ENCODE results near the gene AKAP17A. TPM values are rescaled to one million over a fixed set of nuclear protein-coding genes. Genes with fewer than 3 reads are reported as not detected.

The AKAP17A gene, protein sequence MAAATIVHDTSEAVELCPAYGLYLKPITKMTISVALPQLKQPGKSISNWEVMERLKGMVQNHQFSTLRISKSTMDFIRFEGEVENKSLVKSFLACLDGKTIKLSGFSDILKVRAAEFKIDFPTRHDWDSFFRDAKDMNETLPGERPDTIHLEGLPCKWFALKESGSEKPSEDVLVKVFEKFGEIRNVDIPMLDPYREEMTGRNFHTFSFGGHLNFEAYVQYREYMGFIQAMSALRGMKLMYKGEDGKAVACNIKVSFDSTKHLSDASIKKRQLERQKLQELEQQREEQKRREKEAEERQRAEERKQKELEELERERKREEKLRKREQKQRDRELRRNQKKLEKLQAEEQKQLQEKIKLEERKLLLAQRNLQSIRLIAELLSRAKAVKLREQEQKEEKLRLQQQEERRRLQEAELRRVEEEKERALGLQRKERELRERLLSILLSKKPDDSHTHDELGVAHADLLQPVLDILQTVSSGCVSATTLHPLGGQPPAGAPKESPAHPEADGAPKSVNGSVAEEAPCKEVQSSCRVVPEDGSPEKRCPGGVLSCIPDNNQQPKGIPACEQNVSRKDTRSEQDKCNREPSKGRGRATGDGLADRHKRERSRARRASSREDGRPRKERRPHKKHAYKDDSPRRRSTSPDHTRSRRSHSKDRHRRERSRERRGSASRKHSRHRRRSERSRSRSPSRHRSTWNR
- total RNA-seq: 52.7 and 56.0 TPM in 2 replicates
- long read RNA-seq, partial matches to known transcripts: 1 of 2 reads
- long read RNA-seq, other reads (novel, unspliced or antisense): 1 of 2 reads

DNA sequence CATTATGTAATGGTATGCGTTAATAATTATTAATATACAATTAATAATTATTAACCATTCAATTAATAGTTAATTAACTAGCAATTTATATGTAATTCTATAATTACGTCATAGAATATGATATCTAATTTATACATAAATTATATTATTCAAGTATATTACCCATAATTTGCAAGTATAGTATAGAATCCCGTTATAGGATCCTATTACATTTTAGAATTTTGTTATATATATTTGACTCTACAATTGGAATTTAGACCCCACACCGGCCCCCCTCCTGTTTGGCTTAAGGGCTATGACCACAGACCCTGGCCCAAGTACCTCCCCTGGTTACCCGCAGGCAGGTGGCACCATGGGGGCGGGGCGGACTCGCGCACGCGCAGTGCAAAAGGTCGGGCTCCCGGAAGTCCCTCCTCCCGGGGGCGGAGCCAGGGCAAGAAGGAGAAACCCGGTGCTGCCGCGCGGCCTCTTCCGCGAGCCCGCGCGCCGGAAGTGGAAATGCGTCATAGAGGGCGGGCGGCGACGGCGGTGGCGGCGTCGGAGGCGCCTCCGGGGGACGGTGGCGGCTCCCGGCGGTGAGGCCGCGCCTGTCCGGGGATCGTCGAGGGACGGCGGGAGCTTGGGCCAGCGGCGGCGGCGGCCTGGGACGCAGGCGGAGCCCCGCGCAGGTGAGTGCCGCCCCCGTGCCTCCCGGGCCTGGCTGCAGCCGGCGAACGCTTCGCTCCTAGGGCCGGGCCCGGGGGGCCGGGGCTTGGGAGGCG, at the start of gene AKAP17A:
Gene AKAP17A, plus strand, starts transcription at position 503 of the 761 bp plus-strand sequence. CDS start 1,859 bp downstream, outside the sequence.
- H3K27ac Mint-ChIP-seq: peak within 1 kb of the TSS; percentile 97
- no peaks in the 10 kb centered on the region for H3K27me3 Mint-ChIP-seq
- DNase-seq (ENCODE audit: low spot score, unreplicated experiment): peak; percentile 99
- TF ChIP-seq, protein P1, sequence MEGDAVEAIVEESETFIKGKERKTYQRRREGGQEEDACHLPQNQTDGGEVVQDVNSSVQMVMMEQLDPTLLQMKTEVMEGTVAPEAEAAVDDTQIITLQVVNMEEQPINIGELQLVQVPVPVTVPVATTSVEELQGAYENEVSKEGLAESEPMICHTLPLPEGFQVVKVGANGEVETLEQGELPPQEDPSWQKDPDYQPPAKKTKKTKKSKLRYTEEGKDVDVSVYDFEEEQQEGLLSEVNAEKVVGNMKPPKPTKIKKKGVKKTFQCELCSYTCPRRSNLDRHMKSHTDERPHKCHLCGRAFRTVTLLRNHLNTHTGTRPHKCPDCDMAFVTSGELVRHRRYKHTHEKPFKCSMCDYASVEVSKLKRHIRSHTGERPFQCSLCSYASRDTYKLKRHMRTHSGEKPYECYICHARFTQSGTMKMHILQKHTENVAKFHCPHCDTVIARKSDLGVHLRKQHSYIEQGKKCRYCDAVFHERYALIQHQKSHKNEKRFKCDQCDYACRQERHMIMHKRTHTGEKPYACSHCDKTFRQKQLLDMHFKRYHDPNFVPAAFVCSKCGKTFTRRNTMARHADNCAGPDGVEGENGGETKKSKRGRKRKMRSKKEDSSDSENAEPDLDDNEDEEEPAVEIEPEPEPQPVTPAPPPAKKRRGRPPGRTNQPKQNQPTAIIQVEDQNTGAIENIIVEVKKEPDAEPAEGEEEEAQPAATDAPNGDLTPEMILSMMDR (IDR thresholded peaks at IDR 0.05; ENCODE audit: unreplicated experiment): peak; percentile 14
- peaks cover 13% of the 10 kb centered on the region for H3K36me3 Mint-ChIP-seq (ENCODE audit: insufficient read depth)
- H3K4me1 Mint-ChIP-seq (ENCODE audit: low read depth): peaks cover 7% of the 10 kb centered on the region
- no peaks in the 10 kb centered on the region for H3K9me3 Mint-ChIP-seq (ENCODE audit: low read depth)
- H3K4me3 Mint-ChIP-seq (ENCODE audit: low read depth): peak within 1 kb of the TSS; percentile 93

DNA sequence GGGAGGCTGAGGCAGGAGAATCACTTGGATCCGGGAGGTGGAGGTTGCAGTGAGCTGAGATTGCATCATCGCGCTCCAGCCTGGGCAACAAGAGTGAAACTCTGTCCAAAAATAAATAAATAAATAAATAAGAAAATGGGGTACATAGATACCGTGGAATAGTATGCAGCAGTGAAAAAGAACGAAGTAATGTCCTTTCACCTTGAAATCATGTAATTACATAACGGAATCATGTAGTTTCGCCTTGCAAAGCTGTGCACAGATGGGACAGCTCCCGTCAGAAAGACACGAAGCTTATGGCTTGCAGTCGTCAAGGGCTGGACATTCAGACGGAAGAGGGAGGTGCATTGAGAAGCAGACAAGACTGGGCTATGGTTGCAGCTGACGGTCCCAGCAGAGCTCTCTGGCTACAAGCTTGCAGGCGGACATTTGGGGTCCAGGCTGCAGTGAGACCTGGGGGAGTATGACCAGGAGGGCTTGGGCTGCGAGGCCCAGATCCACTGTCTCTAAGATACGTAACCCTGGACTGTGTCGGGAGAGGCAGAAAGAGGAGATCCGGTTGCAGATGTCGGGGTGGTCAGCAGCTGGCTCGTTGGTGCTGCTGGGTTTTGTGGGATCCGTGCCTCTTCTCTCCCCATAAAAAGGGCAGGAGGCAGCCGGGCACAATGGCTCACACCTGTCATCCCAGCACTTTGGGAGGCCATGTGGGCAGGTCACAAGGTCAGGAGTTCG, 48.2 kb upstream of the AKAP17A start:
- no peaks in the 10 kb centered on the region for H3K27me3 Mint-ChIP-seq
- no peaks in the 10 kb centered on the region for H3K36me3 Mint-ChIP-seq (ENCODE audit: insufficient read depth)
- no peak overlapping the region for H3K27ac Mint-ChIP-seq
- TF ChIP-seq, protein P1 (IDR thresholded peaks at IDR 0.05; ENCODE audit: unreplicated experiment): no peak
- no peaks in the 10 kb centered on the region for H3K4me1 Mint-ChIP-seq (ENCODE audit: low read depth)
- no peaks in the 10 kb centered on the region for H3K9me3 Mint-ChIP-seq (ENCODE audit: low read depth)
- no peak for DNase-seq (ENCODE audit: low spot score, unreplicated experiment)
- no peak overlapping the region for H3K4me3 Mint-ChIP-seq (ENCODE audit: low read depth)

DNA sequence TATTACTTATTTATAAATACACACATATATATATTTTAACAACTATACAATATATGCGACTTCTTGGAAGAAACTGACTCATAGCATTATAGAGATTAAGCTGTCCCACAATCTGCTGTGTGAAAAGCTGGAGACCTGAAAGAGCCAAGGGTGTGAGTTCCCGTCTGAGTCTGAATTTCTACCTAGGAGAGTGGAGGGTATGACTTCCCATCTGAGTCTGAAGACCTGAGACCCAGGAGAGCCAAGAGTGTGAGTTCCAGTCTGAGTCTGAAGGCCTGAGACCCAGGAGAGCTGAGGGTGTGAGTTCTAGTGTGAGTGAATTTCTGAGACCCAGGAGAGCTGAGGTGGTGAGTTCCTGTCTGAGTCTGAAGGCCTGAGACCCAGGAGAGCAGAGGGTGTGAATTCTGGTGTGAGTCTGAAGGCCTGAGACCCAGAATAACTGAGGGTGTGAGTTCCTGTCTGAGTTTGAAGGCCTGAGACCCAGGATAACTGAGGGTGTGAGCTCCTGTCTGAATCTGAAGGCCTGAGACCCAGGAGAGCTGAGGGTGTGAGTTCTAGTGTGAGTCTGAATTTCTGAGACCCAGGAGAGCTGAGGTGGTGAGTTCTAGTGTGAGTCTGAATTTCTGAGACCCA, 45.5 kb upstream of the AKAP17A start:
- H3K27me3 Mint-ChIP-seq: no peaks in the 10 kb centered on the region
- no peaks in the 10 kb centered on the region for H3K4me1 Mint-ChIP-seq (ENCODE audit: low read depth)
- no peak overlapping the region for H3K4me3 Mint-ChIP-seq (ENCODE audit: low read depth)
- TF ChIP-seq, protein P1 (IDR thresholded peaks at IDR 0.05; ENCODE audit: unreplicated experiment): no peak
- no peaks in the 10 kb centered on the region for H3K9me3 Mint-ChIP-seq (ENCODE audit: low read depth)
- H3K27ac Mint-ChIP-seq: no peak overlapping the region
- DNase-seq (ENCODE audit: low spot score, unreplicated experiment): no peak
- no peaks in the 10 kb centered on the region for H3K36me3 Mint-ChIP-seq (ENCODE audit: insufficient read depth)

DNA sequence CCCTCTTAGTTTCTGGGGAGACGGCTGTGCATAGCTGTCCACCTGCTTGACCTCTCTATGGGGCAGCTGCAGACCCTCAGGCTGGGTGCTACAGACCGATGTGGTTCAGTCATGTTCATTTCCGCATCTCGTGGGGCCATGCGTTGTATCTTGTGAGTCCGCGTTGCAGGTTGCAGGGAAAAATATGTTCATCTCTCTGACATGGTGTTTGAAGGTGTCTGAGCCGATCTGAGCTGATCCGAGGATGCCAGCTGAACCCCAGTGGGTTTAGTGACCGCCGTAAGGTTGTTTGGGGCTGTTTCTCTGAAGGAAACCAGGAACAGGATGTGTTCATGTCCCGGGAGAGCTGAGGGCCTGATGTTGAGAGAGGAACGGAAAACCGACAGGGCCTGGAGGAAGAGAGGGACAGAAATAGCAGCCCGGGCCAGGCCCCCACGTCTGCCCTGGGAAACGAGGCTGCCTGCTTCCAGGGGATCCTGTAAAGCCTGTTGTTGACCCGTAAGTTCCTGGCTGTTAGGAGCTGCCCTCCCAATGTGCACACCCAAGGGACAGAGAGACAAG, 44.6 kb upstream of the AKAP17A start:
- H3K27ac Mint-ChIP-seq: no peak overlapping the region
- no peaks in the 10 kb centered on the region for H3K9me3 Mint-ChIP-seq (ENCODE audit: low read depth)
- TF ChIP-seq, protein P1 (IDR thresholded peaks at IDR 0.05; ENCODE audit: unreplicated experiment): no peak
- H3K27me3 Mint-ChIP-seq: peaks cover 2% of the 10 kb centered on the region
- H3K4me3 Mint-ChIP-seq (ENCODE audit: low read depth): no peak overlapping the region
- no peaks in the 10 kb centered on the region for H3K4me1 Mint-ChIP-seq (ENCODE audit: low read depth)
- no peak for DNase-seq (ENCODE audit: low spot score, unreplicated experiment)
- H3K36me3 Mint-ChIP-seq (ENCODE audit: insufficient read depth): no peaks in the 10 kb centered on the region

All from progenitor cell of endocrine pancreas (in vitro differentiated cells).